Endothelial cell (in vitro differentiated cells): ENCODE measurements around the gene ZSWIM7. TPM values are rescaled to one million over a fixed set of nuclear protein-coding genes. Genes with fewer than 3 reads are reported as not detected.

Experiments
- DNase-seq: peaks from one replicate; pipeline ENCODE4 v3.0.0; 2021; ENCODE audit warnings: low spot score
- H3K27ac Mint-ChIP-seq: one replicate; pipeline ENCODE4 v1.8.0; 2021; ENCODE audit warnings: mixed read lengths, inconsistent platforms; ENCODE audit not compliant: unreplicated experiment
- H3K27me3 Mint-ChIP-seq: one replicate; pipeline ENCODE4 v1.8.0; 2021; ENCODE audit warnings: mild to moderate bottlenecking, moderate library complexity, mixed read lengths, inconsistent platforms; ENCODE audit not compliant: unreplicated experiment
- H3K36me3 Mint-ChIP-seq: one replicate; pipeline ENCODE4 v1.8.0; 2021; ENCODE audit warnings: mild to moderate bottlenecking, low read depth, mixed read lengths, inconsistent platforms; ENCODE audit not compliant: unreplicated experiment
- H3K4me1 Mint-ChIP-seq: one replicate; pipeline ENCODE4 v1.8.0; 2021; ENCODE audit warnings: mild to moderate bottlenecking, mixed read lengths, inconsistent platforms; ENCODE audit not compliant: unreplicated experiment
- H3K4me3 Mint-ChIP-seq: one replicate; pipeline ENCODE4 v1.8.0; 2021; ENCODE audit warnings: mild to moderate bottlenecking, mixed read lengths, inconsistent platforms; ENCODE audit not compliant: unreplicated experiment
- H3K9me3 Mint-ChIP-seq: one replicate; pipeline ENCODE4 v1.8.0; 2021; ENCODE audit warnings: mixed read lengths, inconsistent platforms; ENCODE audit not compliant: unreplicated experiment
- total RNA-seq: library from RNA; stranded (reverse); fragmentation: NEBNext Ultra II Directional; extraction: Animal tissue kit (Norgen Biotek cat#: 25700); gene quantifications from one replicate; pipeline ENCODE4 v1.2.1, GENCODE V29; 2021; ENCODE audit not compliant: unreplicated experiment
- TF ChIP-seq, protein P1 (sequence below): fragments of 200-600 bp; sonication (generic); IDR thresholded peaks from one replicate; pipeline ENCODE4 v1.5.0; 2021; ENCODE audit warnings: antibody characterized with exemption; ENCODE audit not compliant: unreplicated experiment

ZSWIM7 gene
- total RNA-seq, 1 donor from 2014 or later: 39.4 TPM

GRCh38 chr17:15970500-15970899 lies 29.0 kb downstream of the ZSWIM7 start:
- Mint-ChIP-seq H3K4me1 (peaks cover 24% of the 10 kb centered on the region), H3K4me3 (no peak overlapping the region), H3K27me3 (peaks cover 8% of the 10 kb centered on the region), H3K27ac (no peak overlapping the region), H3K36me3 (no peaks in the 10 kb centered on the region), H3K9me3 (no peaks in the 10 kb centered on the region)
- TF ChIP-seq, protein P1, sequence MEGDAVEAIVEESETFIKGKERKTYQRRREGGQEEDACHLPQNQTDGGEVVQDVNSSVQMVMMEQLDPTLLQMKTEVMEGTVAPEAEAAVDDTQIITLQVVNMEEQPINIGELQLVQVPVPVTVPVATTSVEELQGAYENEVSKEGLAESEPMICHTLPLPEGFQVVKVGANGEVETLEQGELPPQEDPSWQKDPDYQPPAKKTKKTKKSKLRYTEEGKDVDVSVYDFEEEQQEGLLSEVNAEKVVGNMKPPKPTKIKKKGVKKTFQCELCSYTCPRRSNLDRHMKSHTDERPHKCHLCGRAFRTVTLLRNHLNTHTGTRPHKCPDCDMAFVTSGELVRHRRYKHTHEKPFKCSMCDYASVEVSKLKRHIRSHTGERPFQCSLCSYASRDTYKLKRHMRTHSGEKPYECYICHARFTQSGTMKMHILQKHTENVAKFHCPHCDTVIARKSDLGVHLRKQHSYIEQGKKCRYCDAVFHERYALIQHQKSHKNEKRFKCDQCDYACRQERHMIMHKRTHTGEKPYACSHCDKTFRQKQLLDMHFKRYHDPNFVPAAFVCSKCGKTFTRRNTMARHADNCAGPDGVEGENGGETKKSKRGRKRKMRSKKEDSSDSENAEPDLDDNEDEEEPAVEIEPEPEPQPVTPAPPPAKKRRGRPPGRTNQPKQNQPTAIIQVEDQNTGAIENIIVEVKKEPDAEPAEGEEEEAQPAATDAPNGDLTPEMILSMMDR: no peak
- DNase-seq: no peak

DNA sequence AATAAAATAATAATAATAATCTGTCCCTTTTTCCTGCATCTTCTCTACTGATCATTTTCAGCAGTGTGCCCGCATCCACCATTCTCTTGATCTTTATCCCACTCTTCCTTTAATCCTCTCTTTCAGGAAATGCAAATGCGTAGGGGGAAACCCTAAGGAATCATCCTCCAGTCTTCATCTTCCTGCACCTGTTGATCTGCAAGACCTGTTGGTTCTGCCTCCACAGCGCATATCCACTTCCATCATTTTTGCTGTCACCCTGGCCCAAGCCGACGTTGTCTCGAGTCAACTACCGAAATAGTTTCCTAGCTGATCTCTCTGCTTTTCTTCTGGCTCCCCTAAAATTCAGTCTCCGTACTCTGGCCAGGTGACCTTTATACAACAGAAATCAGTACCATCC lies 30.0 kb downstream of the ZSWIM7 start:
- H3K27ac Mint-ChIP-seq: no peak overlapping the region
- no peaks in the 10 kb centered on the region for H3K9me3 Mint-ChIP-seq
- no peaks in the 10 kb centered on the region for H3K36me3 Mint-ChIP-seq
- DNase-seq: no peak
- peaks cover 28% of the 10 kb centered on the region for H3K4me1 Mint-ChIP-seq
- TF ChIP-seq, protein P1: no peak
- no peak overlapping the region for H3K4me3 Mint-ChIP-seq
- H3K27me3 Mint-ChIP-seq: peaks cover 8% of the 10 kb centered on the region

DNA sequence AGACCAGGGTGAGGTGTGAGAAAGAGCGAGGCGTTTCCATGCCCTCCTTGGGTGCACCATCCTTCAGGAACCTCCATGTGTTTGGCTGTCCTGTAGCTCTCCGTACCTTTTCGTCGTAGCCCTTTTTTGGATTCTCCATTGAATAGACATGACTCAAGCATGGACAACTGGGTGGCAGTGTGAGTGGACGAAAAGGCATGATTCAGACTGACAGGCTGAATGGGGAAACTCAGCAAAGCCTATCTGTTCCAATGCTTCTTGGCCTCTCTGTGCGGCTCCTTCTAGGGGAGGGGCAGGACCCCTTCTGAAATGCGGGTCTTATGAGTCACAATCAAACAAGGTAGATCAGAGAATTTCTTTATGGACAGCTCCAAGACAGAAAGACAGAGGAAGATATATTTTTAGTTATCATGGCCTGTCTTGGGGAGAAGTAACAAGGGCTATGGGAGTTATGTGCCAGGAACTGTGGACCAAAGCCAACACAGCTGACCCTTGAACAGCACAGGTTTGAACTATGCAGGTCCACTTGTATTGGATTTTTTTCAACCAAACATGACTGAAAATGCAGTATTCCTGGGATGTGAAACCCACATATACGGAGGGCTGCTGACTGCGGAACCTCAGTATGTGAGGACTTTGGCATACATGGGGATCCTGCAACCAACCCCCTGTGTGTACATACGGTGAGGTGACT lies 31.7 kb downstream of the ZSWIM7 start:
- H3K27ac Mint-ChIP-seq: peak overlapping the region; percentile 38
- H3K4me1 Mint-ChIP-seq: peaks cover 28% of the 10 kb centered on the region
- H3K27me3 Mint-ChIP-seq: peaks cover 6% of the 10 kb centered on the region
- no peak for DNase-seq
- no peaks in the 10 kb centered on the region for H3K9me3 Mint-ChIP-seq
- H3K4me3 Mint-ChIP-seq: no peak overlapping the region
- TF ChIP-seq, protein P1: no peak
- H3K36me3 Mint-ChIP-seq: no peaks in the 10 kb centered on the region

DNA sequence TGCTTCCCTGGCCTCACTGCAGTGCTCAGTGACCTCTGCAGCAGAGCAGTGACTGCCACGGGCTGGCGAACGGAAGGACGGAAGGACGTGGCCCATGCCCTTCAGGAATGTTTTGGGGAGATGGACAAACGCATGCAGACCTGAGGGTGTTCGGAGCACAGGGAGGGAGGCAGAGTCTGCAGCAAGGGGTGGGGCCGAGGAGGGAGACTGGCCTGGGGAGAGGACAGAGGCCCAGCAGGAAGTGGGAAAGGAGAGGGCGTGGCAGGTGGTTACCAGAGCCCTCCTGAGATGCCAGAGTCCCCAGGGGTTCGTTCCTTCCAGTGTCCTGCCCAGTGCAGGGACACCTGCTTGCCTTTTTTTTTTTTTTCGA lies 32.6 kb downstream of the ZSWIM7 start:
- DNase-seq: no peak
- H3K4me1 Mint-ChIP-seq: peaks cover 28% of the 10 kb centered on the region
- H3K9me3 Mint-ChIP-seq: no peaks in the 10 kb centered on the region
- H3K27ac Mint-ChIP-seq: peak overlapping the region; percentile 94
- H3K36me3 Mint-ChIP-seq: no peaks in the 10 kb centered on the region
- TF ChIP-seq, protein P1: no peak
- H3K27me3 Mint-ChIP-seq: peaks cover 6% of the 10 kb centered on the region
- H3K4me3 Mint-ChIP-seq: peak overlapping the region; percentile 33

DNA sequence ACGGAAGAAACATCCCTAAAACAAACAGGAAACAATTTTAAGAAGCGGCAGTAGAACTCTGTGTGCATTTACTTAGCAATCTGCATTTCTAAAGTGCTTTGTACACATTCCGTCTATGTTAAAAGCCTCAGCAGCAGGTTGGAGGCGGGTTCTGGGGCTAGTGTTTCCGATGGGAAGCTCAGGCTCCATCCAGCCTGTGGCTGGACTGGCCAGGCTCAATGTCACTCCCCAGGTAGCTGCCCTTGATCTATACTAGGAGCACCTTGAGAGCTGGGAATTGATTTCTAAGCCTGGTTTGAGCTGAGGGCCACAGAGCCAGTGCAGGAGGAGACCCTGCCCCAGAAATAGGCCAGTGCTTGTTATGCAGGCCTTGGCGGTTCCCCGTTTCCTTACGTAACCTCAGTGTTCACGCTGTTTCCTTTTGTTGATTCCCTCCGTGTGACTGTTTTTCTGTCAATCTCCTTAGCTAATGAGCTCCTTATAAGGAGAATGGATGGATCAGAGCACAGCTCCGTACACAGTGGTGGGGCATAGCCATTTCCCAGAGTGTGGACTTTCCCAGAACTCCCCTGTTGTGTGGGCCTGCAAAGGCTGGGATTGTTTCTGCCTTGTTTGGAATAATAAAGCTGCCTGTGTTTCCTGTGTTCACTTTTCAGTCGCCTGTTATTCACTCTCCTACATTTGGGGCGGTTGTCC lies 33.2 kb downstream of the ZSWIM7 start:
- peaks cover 28% of the 10 kb centered on the region for H3K4me1 Mint-ChIP-seq
- no peaks in the 10 kb centered on the region for H3K9me3 Mint-ChIP-seq

More for the DNA sequence above, 33.2 kb downstream of the ZSWIM7 start:
- TF ChIP-seq, protein P1: no peak
- peak; percentile 20 for DNase-seq
- H3K27me3 Mint-ChIP-seq: peaks cover 6% of the 10 kb centered on the region
- H3K36me3 Mint-ChIP-seq: no peaks in the 10 kb centered on the region
- peak overlapping the region; percentile 60 for H3K4me3 Mint-ChIP-seq
- H3K27ac Mint-ChIP-seq: peak overlapping the region; percentile 94
